Activated T-cell treated with anti-CD3 and anti-CD28 coated beads, Interleukin-2, amount 50 U/mL, for 48 hours (primary cell): ENCODE results near the gene CDA.
A peak's percentile ranks its signal among the peaks of the same experiment; 100 is the strongest.

Experiments used
- DNase-seq, 2 experiments: peaks; one replicate each; pipeline ENCODE4 v3.0.0-alpha.2; 2020

The CDA gene

GRCh38 chr1:20616847-20617487 is 28.1 kb downstream of the CDA start:
- DNase-seq, result no peak

- no peak for DNase-seq
Observed at GRCh38 chr1:20618550-20618949, 29.7 kb downstream of the CDA start.

GRCh38 chr1:20619999-20620398 is 31.1 kb downstream of the CDA start:
- DNase-seq, result no peak

DNA sequence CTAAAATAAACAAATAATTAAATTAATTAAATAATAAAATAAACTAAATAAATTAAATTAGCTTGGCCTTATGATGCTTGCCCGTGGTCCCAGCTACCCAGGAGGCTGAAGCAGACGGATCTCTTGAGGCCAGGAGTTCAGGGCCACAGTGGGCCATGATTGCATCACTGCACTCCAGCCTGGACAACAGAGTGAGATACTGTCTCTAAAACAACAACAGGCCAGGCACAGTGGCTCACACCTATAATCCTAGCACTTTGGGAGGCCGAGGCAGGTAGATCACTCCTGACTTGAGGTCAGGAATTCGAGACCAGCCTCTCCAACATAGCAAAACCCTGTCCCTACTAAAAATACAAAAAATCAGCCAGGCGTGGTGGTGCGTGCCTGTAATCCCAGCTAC is 32.1 kb downstream of the CDA start:
- no peak for DNase-seq

GRCh38 chr1:20624709-20625108 is 35.8 kb downstream of the CDA start:
- no peak for DNase-seq

DNA sequence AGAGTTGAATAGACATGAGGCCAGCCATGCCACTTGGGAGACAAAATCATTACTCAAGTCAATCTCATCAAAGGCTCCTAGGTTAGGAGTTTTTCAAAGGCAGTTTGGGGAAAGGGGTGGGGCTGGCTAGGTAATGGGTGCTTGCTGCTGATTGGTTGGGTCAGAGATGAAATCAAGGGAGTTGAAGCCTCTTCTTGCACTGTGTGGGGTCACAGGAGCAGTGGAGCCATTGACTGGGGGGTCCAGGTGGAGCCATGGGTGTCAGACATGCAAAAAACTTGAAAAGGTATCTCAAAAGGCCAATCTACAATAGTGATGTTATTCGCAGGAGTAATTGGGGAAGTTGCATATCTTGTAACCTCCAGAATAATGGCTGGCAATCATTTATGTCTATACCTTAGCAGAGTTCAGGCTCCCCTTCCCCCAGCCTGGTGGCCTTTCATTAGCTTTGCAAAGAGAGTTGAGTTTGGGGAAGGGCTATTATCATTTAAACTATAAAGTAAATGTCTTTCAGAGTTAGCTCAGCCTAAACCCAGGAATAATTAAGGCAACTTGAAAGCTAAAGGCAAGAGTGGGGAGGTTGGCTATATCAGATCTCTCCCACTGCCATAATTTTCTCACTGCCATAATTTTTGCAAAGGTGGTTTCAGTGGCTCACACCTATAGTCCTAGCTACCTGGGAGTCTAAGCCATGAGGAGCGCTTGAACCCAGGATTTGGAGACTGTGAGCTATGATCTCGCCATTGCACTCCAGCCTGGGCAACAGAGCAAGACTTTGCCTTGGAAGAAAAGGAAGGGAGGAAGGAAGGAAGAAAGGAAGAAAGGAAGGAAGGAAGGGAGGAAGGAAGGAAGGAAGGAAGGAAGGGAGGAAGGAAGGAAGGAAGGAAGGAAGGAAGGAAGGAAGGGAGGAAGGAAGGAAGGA is 36.5 kb downstream of the CDA start:
- no peak for DNase-seq

DNA sequence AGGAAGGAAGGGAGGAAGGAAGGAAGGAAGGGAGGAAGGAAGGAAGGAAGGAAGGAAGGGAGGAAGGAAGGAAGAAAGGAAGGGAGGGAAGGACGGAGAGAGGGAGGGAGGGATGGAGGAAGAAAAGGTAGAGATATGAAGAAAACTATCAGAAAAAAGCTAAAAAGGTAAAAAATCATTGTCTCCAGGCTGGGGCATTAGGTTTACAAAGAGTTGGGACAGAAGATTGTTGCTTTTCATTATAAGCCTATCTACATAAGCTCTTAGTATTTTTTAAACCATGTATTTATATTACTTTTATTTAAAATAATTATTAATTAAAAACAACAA is 37.2 kb downstream of the CDA start:
- no peak for DNase-seq

DNA sequence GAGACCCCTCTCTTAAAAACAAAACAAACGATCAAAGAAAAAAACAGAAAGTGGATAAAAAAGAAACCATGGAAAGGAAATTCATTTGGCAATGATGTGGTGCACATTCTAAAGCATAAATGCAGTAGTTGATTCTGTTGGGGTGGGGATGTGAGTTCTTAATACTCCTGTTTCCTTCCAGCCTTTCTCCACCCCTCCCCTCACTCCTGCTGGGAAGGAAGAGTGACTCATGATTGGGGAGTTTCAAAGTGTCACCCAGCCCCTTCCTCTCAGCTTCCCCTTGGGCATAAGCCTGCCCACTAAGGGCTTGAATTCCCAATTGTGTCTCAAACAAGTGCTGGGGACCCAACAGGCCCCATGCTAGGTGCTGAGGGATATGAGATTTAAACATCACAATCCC is 37.6 kb downstream of the CDA start:
- DNase-seq, result no peak

DNA sequence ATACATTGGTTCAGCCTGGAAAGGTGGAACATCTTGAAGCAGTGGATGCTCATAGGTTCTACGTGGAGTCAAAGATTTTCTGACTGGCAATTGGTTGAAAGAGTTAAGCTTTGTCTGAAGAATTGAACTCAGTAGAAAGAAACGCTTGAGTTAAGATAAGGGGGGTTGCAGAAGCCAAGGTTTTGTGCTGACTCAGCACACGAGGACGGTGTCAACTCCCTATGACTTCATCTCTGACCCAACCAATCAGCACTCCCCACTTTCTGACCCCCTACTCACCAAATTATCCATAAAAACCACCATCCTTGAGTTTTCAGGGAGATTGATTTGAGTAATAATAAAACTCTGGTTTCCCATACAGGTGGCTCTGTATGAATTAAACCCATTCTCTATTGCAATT is 41.8 kb downstream of the CDA start:
- DNase-seq, result no peak

- DNase-seq, result no peak
Observed at GRCh38 chr1:20632386-20632785, 43.5 kb downstream of the CDA start.

- peak; percentile 98 to 99 for DNase-seq
Observed at GRCh38 chr1:20633190-20634064, 44.5 kb downstream of the CDA start, which contains the start of gene PINK1. TSS of gene PINK1 (plus strand) at chr1:20633458. CDS start at chr1:20633549, 91 bp downstream.

- peak in 1 of 2 experiments; percentile 53 for DNase-seq
Observed at GRCh38 chr1:20634065-20634593, 45.2 kb downstream of the CDA start.

DNA sequence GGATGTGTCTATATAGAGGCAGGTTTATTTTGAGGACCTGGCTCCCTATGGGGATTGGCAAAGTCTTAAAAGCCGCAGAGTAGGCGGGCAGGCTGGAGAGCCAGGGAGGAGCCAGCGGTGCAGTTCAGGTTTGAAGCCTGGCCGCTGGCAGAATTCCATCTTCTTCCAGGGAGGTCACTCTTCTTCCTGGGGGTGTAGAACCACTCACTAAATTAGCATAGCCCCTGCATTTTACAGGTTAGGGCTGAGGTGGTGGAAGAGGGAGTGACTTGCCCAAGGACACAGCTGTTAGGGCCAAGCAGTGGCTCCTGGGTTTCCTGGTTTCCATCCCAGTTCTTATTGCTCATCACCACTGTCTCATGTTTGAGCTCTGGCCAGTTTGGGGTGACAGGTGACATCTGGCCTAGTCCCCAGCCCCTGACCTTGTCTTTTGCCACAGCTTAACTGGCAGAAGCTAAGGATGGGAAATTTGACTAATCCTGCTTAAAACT is 45.7 kb downstream of the CDA start:
- no peak for DNase-seq

GRCh38 chr1:20636785-20637347 is 48.0 kb downstream of the CDA start:
- DNase-seq, result no peak

- DNase-seq, result peak; percentile 68 to 70
Observed at GRCh38 chr1:20640183-20640597, 51.3 kb downstream of the CDA start.

DNA sequence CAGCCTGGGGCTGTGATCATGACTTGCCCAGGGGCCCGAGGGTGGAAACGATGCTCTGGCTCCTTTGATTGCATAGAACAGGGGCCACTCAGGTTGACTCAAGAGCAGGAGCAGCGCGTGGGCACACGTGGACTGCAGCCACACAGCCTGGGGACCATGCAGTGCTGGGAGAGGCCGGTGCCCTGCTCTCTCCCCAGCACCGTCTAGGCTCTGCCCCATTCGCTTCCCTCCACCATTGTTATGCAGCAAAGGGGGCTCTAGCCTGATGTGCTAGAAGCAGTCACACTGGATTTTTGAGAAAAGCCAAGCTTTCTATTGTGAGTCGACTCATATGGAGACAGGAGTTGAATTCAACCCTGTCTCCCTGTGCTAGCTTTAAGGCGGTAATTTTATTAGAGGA is 53.1 kb downstream of the CDA start:
- DNase-seq, result no peak

- no peak for DNase-seq
Observed at GRCh38 chr1:20643080-20643479, 54.2 kb downstream of the CDA start.

- DNase-seq, result no peak
Observed at GRCh38 chr1:20644416-20644815, 55.5 kb downstream of the CDA start.

DNA sequence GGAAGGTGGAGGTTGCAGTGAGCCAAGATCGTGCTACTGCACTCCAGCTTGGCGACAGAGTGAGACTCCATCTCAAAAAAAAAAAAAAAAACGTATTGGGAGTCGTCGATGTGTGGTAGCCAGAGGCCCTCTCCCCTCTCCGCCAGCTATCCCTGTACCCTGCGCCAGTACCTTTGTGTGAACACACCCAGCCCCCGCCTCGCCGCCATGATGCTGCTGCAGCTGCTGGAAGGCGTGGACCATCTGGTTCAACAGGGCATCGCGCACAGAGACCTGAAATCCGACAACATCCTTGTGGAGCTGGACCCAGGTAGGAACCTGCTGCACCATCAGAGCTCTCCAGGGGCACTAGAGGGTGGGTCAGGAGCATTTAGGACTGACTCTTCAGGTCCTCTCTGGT is 56.5 kb downstream of the CDA start:
- DNase-seq, result no peak

GRCh38 chr1:20648438-20648837 is 59.5 kb downstream of the CDA start:
- DNase-seq, result no peak

GRCh38 chr1:20648946-20649345 is 60.0 kb downstream of the CDA start:
- DNase-seq, result no peak

GRCh38 chr1:20652300-20652699 is 63.4 kb downstream of the CDA start:
- DNase-seq, result no peak
